Activated T-cell treated with anti-CD3 and anti-CD28 coated beads, Interleukin-2, amount 50 U/mL, for 1 hour (primary cell): ENCODE data around the gene KLHL33.

Experiments
- DNase-seq: peaks from one replicate; pipeline ENCODE4 v3.0.0-alpha.2; 2020

The KLHL33 gene

DNA sequence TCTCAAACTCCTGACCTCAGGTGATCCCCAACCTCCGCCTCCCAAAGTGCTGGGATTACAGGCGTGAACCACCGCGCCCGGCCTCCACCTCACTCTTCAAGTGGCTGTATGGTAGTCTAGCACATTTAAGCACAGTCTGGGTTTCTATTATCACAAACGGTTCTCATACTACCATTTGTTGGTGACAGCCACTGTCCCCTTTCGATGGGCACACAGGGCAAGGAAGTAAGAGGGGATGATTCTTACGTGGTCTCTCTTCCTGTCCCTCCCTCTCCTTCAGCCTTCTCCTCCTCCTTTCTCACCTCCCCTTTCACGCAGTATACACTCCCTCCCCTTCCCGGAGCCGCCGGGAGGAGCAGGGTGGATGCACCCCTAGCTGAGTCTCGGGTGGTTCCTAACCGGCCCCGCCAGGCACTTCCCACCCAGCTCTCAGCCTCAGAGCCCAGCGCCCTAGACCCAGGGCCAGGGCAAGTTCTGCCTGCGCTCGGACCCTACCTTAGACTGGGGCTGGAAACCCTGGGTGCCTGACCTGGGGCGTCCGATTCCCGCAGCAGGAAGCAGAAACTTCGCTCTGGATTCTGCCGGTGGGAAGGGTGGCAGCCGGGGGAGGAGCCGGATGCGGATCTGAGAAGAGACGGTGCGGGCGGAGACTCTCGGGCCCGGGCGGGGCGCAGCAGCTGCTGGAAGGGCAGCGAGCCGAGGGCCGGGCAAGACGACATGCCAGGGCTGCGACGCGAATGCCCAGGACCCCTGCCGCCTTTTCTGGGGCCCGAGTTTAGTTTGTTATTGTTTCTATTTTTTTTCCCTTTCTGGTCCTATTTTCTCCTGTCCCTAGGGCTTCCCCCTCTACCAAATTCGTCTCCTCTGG lies 22.9 kb downstream of the KLHL33 start, which contains the start of gene TEP1:
Gene TEP1, minus strand, starts transcription at position 626 of the 868 bp plus-strand sequence. CDS start 5,062 bp downstream, outside the sequence.
- DNase-seq: peak; percentile 71

GRCh38 chr14:20412411-20412810 lies 23.6 kb downstream of the KLHL33 start:
- DNase-seq: no peak

- no peak for DNase-seq
These were observed 26.7 kb downstream of the KLHL33 start for GRCh38 chr14:20409226-20409625.

DNA sequence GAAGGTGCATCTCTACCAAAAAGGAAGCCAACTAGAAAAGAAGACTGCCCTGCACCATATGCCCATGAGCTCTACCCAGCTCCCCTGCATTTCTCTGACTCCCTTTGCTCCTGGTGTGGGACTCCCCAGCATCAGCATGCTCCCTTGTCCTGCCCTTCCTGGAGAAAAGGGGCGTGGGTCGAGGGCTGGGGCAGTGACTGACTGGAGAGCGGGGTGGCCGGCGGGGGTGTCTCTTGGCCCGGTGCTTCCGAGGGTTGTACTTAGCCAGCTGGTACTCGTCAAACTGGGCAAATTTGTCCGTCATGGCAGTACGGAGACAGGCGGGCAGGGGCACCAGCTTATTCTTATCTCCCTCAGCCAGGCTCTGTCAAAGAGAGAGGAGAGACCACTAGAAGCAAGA lies 32.4 kb downstream of the KLHL33 start:
- no peak for DNase-seq

- no peak for DNase-seq
These were observed 34.9 kb downstream of the KLHL33 start for GRCh38 chr14:20400965-20401593.

DNA sequence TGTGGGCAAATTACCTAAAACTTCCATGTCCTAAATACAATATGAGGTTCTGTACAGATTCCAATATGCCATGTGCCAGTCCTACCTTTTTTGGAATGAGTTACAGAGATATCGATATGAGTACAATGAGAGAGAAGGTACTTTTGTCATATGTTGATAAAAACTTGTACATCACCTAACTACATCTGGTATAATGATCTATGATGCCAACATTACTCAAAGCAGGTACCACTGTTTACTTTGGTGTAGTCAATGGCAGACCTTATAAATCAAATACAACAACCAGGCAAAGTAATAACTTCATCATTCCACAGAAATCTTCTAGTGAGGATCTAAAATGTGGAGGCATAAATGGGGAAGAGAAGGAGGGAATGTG lies 35.4 kb downstream of the KLHL33 start:
- DNase-seq: no peak

DNA sequence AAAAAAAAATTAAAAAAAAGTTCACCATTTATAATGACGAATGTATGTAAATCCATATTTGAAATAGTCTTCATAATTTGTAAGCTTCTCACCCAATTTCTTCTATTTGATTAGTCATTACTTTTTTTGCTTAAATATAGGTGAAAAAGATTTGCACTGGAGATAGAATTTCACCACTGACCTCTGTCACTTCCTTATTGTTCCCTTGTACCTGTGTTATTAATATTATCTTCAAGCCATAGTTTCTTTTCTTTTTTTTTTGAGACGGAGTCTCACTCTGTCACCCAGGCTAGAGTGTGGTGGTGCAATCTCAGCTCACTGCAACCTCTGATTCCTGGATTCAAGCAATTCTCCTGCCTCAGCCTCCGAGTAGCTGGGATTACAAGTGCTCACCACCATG lies 38.5 kb downstream of the KLHL33 start:
- no peak for DNase-seq

DNA sequence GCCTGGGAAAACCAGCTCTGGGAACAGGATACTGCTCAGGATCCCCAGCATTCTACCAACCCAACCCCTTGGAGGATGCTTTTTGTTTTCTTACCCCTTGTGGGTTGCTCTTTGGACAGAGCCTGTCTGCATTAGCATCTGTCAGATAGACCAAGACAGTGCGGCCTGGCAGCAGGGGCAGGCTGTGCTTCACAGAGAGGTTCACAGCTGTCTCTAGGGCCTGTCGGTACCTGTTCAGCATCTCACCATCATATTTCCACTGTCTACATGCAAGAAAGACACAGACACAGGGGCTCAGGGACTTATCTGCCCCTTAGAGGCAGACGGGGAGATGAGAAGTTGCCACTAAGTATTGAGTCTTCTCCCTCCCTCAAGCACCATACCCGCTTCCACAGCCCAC lies 44.5 kb downstream of the KLHL33 start:
- DNase-seq: no peak

DNA sequence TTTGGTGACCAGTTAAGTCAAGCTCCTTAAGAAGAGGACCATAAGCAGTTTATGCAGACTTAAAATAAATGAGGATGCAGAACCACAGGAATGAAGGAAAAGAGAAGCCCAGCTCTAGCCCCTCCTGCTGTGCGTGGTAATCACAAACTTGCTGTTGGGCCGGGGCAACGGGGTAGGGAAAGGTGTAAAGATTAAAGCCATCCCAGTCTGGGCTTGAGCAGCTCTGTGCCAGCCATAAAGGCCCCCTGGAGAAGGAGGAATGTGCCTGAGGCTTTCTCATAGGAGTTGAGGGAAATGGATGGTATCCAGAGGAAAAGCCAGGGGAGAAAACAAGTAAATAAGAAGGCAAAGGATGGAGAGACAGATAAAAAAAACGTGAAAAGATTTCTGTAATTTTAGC lies 47.8 kb downstream of the KLHL33 start:
- no peak for DNase-seq

GRCh38 chr14:20387576-20387975 lies 48.4 kb downstream of the KLHL33 start:
- DNase-seq: no peak

- DNase-seq: no peak
These were observed 49.6 kb downstream of the KLHL33 start for GRCh38 chr14:20386276-20386855.

- DNase-seq: no peak
These were observed 51.1 kb downstream of the KLHL33 start for GRCh38 chr14:20384886-20385285.

DNA sequence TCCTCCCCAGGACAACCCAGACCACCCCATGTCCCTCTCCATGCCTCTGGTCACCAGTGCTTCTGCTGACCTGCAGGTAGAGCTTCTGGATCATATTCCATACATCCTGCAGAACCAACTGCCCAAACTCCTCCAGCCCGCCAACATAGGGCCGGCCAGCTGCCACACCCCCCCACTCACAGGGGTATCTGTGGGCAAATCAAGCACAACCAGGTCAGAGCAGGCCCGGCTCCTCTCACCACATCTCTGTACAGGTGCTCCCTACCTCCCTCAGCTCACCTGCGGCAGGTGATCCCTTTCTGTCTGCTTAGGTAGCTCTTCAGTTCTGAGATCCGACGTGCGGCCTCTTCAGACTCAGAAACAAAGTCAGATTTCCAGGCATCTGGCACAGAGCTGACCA lies 51.6 kb downstream of the KLHL33 start:
- no peak for DNase-seq

GRCh38 chr14:20383636-20384035 lies 52.3 kb downstream of the KLHL33 start:
- no peak for DNase-seq

DNA sequence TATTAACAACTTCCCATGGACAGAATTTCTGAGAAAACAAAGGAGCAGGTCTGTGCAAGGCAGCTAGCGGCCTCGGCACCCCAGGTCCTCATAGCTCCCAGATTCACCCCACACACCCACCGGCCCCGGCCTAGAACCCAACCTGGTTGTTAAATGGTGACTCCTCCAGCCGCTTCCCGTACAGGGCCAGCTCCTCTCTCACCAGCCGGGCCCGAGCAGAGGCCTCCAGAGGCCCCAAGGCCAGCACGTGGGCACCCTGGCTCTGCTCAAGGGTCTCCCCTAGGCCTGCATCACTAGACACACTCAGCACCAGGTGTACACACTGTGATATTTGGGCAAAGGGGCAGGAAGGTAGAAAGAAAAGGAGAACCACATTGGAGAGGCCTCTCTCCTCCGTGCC lies 52.9 kb downstream of the KLHL33 start:
- no peak for DNase-seq

GRCh38 chr14:20382526-20382925 lies 53.4 kb downstream of the KLHL33 start:
- DNase-seq: no peak

GRCh38 chr14:20381341-20381740 lies 54.6 kb downstream of the KLHL33 start:
- DNase-seq: no peak

DNA sequence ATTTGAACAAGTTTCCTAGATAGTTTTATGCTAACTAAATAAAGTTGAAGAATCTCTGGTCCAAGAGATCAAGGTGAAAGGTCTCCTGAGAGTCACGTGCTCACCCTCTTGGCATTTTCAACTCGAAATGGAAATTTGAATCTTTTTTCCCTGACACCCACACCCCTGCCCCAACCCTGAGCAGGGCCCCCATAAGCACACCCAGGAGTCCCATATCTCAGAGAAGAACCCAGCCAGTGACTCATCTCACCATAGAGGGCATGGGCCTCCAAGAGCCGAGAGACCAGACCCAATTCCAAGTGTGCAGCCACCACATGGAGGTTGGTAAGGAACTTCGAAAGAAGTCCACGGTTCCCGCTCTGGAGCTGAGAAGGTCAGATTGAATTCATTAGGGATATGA lies 55.3 kb downstream of the KLHL33 start:
- no peak for DNase-seq

GRCh38 chr14:20379743-20380142 lies 56.2 kb downstream of the KLHL33 start:
- DNase-seq: no peak

- DNase-seq: no peak
These were observed 58.8 kb downstream of the KLHL33 start for GRCh38 chr14:20377171-20377570.

GRCh38 chr14:20376071-20376588 lies 59.8 kb downstream of the KLHL33 start:
- DNase-seq: no peak
